Measurements from ENCODE around the gene GRIFIN. TPM values are rescaled to one million over a fixed set of nuclear protein-coding genes. Genes with fewer than 3 reads are reported as not detected.

Gene GRIFIN
- total RNA-seq, 1 donor from 2014 or later: not detected

DNA sequence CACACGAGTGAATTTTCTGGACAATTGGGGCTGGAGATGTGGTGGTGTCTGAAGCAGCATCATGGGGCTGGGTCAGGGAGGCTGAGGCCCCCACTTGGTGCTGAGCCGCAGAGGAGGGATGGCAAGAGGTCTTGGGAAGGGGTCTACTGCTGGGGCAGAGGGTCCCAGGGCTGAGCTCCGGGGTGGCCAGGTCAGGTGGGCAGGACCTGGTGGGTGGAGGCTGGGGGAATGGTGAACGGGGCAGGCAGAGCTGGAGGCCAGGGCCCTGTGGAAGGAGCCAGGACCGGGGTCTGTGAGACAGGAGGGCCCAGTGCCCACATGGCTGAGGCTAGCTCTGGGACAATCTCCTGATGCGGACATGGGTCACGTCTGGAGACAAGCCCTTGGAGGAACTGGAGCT lies 23.0 kb upstream of the GRIFIN start:
- H3K4me3 ChIP-seq: no peak overlapping the region
- H3K9me3 ChIP-seq: no peaks in the 10 kb centered on the region
- H3K27me3 ChIP-seq: peaks cover 16% of the 10 kb centered on the region
- no peak for ATAC-seq
- H3K27ac ChIP-seq: no peak overlapping the region
- no peaks in the 10 kb centered on the region for H3K36me3 ChIP-seq
- intact Hi-C loops (cut with DNase I): no loop called here
- H3K4me1 ChIP-seq: peaks cover 5% of the 10 kb centered on the region
- no peak for DNase-seq
- TF ChIP-seq, protein P1, sequence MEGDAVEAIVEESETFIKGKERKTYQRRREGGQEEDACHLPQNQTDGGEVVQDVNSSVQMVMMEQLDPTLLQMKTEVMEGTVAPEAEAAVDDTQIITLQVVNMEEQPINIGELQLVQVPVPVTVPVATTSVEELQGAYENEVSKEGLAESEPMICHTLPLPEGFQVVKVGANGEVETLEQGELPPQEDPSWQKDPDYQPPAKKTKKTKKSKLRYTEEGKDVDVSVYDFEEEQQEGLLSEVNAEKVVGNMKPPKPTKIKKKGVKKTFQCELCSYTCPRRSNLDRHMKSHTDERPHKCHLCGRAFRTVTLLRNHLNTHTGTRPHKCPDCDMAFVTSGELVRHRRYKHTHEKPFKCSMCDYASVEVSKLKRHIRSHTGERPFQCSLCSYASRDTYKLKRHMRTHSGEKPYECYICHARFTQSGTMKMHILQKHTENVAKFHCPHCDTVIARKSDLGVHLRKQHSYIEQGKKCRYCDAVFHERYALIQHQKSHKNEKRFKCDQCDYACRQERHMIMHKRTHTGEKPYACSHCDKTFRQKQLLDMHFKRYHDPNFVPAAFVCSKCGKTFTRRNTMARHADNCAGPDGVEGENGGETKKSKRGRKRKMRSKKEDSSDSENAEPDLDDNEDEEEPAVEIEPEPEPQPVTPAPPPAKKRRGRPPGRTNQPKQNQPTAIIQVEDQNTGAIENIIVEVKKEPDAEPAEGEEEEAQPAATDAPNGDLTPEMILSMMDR (IDR thresholded peaks at IDR 0.05): no peak

GRCh38 chr7:2498708-2499107 lies 22.5 kb upstream of the GRIFIN start:
- Histone ChIP-seq H3K36me3 (no peaks in the 10 kb centered on the region), H3K4me1 (peaks cover 6% of the 10 kb centered on the region), H3K27me3 (peaks cover 16% of the 10 kb centered on the region), H3K4me3 (no peak overlapping the region), H3K9me3 (no peaks in the 10 kb centered on the region), H3K27ac (no peak overlapping the region)
- TF ChIP-seq, protein P1 (IDR thresholded peaks at IDR 0.05): no peak
- intact Hi-C loops (cut with DNase I): no loop called here
- DNase-seq (no peak), ATAC-seq (no peak)

GRCh38 chr7:2497500-2498336 lies 21.5 kb upstream of the GRIFIN start:
- TF ChIP-seq, protein P1 (IDR thresholded peaks at IDR 0.05): no peak
- H3K27me3 ChIP-seq: peaks cover 16% of the 10 kb centered on the region
- no peaks in the 10 kb centered on the region for H3K36me3 ChIP-seq
- ATAC-seq (no peak), DNase-seq (no peak)
- no peaks in the 10 kb centered on the region for H3K9me3 ChIP-seq
- no peak overlapping the region for H3K4me3 ChIP-seq
- intact Hi-C loops (cut with DNase I): no loop called here
- no peak overlapping the region for H3K27ac ChIP-seq
- H3K4me1 ChIP-seq: peaks cover 13% of the 10 kb centered on the region

- Histone ChIP-seq H3K27me3 (peaks cover 16% of the 10 kb centered on the region), H3K4me3 (no peak overlapping the region), H3K27ac (no peak overlapping the region), H3K4me1 (peaks cover 13% of the 10 kb centered on the region), H3K9me3 (no peaks in the 10 kb centered on the region), H3K36me3 (no peaks in the 10 kb centered on the region)
- TF ChIP-seq, protein P1 (IDR thresholded peaks at IDR 0.05): no peak
- DNase-seq (no peak), ATAC-seq (no peak)
- intact Hi-C loops (cut with DNase I): no loop called here
Measured at GRCh38 chr7:2497065-2497464, 20.9 kb upstream of the GRIFIN start.

GRCh38 chr7:2496375-2496774 lies 20.2 kb upstream of the GRIFIN start:
- no peaks in the 10 kb centered on the region for H3K9me3 ChIP-seq
- no peak overlapping the region for H3K27ac ChIP-seq
- peaks cover 13% of the 10 kb centered on the region for H3K4me1 ChIP-seq
- TF ChIP-seq, protein P1 (IDR thresholded peaks at IDR 0.05): no peak
- no peak overlapping the region for H3K4me3 ChIP-seq
- peaks cover 16% of the 10 kb centered on the region for H3K27me3 ChIP-seq
- no peak for ATAC-seq
- DNase-seq: no peak
- H3K36me3 ChIP-seq: no peaks in the 10 kb centered on the region
- intact Hi-C loops (cut with DNase I): no loop called here
